GM18520 (cell line): Measurements from ENCODE around the gene FOXP1.

Experiments
- ATAC-seq: cut with Tn5 transposase; IDR thresholded peaks from one replicate; pipeline ENCODE4 v1.9.1; 2021; ENCODE audit not compliant: unreplicated experiment

Gene FOXP1

GRCh38 chr3:71228156-71228866 lies 355.2 kb downstream of the FOXP1 start:
- ATAC-seq = no peak

GRCh38 chr3:71227270-71227661 lies 356.3 kb downstream of the FOXP1 start:
- ATAC-seq = no peak

GRCh38 chr3:71226565-71227269 lies 356.8 kb downstream of the FOXP1 start:
- peak; percentile 83 for ATAC-seq

- ATAC-seq = no peak
These were observed 357.5 kb downstream of the FOXP1 start for GRCh38 chr3:71225951-71226564.

- ATAC-seq = no peak
These were observed 358.4 kb downstream of the FOXP1 start for GRCh38 chr3:71225002-71225684.

GRCh38 chr3:71219744-71220638 lies 363.5 kb downstream of the FOXP1 start:
- ATAC-seq = peak; percentile 96

- no peak for ATAC-seq
These were observed 365.0 kb downstream of the FOXP1 start for GRCh38 chr3:71218508-71218907.

GRCh38 chr3:71217640-71218222 lies 365.8 kb downstream of the FOXP1 start:
- no peak for ATAC-seq

GRCh38 chr3:71215351-71215750 lies 368.2 kb downstream of the FOXP1 start:
- no peak for ATAC-seq

GRCh38 chr3:71214797-71215196 lies 368.7 kb downstream of the FOXP1 start:
- no peak for ATAC-seq

- no peak for ATAC-seq
These were observed 369.5 kb downstream of the FOXP1 start for GRCh38 chr3:71214016-71214415.

GRCh38 chr3:71211083-71211482 lies 372.4 kb downstream of the FOXP1 start:
- no peak for ATAC-seq

- no peak for ATAC-seq
These were observed 373.1 kb downstream of the FOXP1 start for GRCh38 chr3:71210257-71211007.

GRCh38 chr3:71208211-71209095 lies 375.1 kb downstream of the FOXP1 start:
- ATAC-seq = no peak

- ATAC-seq = no peak
These were observed 375.9 kb downstream of the FOXP1 start for GRCh38 chr3:71207632-71208031.

GRCh38 chr3:71206305-71207165 lies 377.0 kb downstream of the FOXP1 start:
- no peak for ATAC-seq

GRCh38 chr3:71203727-71204488 lies 379.6 kb downstream of the FOXP1 start:
- no peak for ATAC-seq
